ENCODE results near the gene ACOX1. TPM values are rescaled to one million over a fixed set of nuclear protein-coding genes. Genes with fewer than 3 reads are reported as not detected.

ACOX1 gene
- total RNA-seq, 5 donors from 2014 or later (not counting 1 experiment from before 2014, with no cell fraction given): 17.6 to 33.8 (median 29.1) TPM

DNA sequence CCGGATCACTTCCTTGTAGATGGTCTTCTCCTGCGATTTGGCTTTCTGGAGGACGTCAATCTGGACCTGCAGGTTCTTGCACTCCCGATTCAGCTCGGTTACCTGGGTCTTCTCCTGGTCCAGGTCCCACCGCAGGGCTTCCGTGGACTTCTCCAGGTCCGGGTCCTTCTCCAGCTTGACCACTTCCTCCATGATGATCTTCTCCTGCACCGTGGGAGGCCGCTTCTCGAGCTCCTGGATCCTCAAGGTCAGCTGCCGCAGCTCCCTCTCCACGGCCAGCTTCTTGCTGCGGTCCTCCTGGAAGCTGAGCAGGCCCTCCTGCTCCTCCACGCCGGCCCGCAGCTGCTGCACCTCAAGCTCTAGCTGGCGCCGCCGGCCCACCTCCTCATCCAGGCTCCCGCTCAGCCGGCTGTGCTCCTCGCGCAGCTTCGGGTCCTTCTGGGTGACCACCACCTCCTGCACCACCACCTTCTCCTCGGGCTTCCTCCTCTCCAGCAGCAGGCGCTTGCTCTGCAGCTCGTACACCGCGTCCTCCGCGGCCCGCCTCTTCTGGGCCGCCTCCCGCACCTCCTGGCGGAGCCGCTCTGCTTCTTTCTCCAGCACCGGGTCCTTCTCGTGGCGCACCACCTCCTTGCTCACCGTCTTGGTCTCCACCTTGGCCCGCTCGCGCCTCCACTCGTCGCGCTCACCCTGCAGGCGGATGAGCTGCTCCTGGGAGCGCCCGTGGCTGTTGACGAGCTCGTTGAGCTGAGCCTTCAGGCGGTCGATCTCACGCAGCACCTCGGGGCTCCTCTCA lies 29.9 kb upstream of the ACOX1 start:
- ATAC-seq (replicated peaks in 1 of 4): no peak
- Mint-ChIP-seq H3K9me3 (no peaks in the 10 kb centered on the region), H3K27ac (no peak overlapping the region), H3K27me3 (no peaks in the 10 kb centered on the region), H3K36me3 (no peaks in the 10 kb centered on the region), H3K4me1 (peaks cover 2 to 10% (median 6%) of the 10 kb centered on the region in 3 donors), H3K4me3 (no peak overlapping the region)
- Histone ChIP-seq H3K4me1 (ENCODE audit: control insufficient read depth in 1 of 2, extremely low read depth in 1 of 2, insufficient read depth in 2 of 2, low read length in 2 of 2) (peaks cover 0 to 3% of the 10 kb centered on the region in 2 experiments), H3K36me3 (ENCODE audit: control insufficient read depth in 2 of 2, extremely low read depth in 1 of 2, insufficient read depth in 1 of 2, low read length in 1 of 2) (no peaks in the 10 kb centered on the region), H3K27ac (ENCODE audit: low read length) (no peak overlapping the region), H3K9me3 (no peaks in the 10 kb centered on the region), H3K4me3 (ENCODE audit: control insufficient read depth in 1 of 2, extremely low read depth in 1 of 2, low read length in 1 of 2) (no peak overlapping the region), H3K27me3 (replicated peaks in 1 of 2; ENCODE audit: control insufficient read depth in 2 of 2, extremely low read depth in 1 of 2, insufficient read depth in 2 of 2, low read length in 1 of 2) (peaks cover 0 to 7% of the 10 kb centered on the region in 2 experiments)
- 92% methylated on average over 53 of the region's 56 CpGs for WGBS (ENCODE audit: insufficient coverage)
- no peak for DNase-seq
- POLR2A ChIA-PET: interaction anchor here in 1 of 2 donors (0.6 kb wide), 1 partner anchor 44 kb away, joined by 5 read pairs; no protein-coding TSS in a partner anchor
- CTCF ChIA-PET: interaction anchor here (0.6 to 1.0 kb wide), 4 partner anchors 29 to 741 kb away, joined by 3 to 6 read pairs (median 4); no protein-coding TSS in a partner anchor

- Mint-ChIP-seq H3K4me3 (no peak overlapping the region), H3K4me1 (peaks cover 2 to 10% (median 5%) of the 10 kb centered on the region in 3 donors), H3K27me3 (no peaks in the 10 kb centered on the region), H3K36me3 (no peaks in the 10 kb centered on the region), H3K9me3 (no peaks in the 10 kb centered on the region), H3K27ac (no peak overlapping the region)
- no peak for ATAC-seq (replicated peaks in 1 of 4)
- Histone ChIP-seq H3K27me3 (replicated peaks in 1 of 2; ENCODE audit: control insufficient read depth in 2 of 2, extremely low read depth in 1 of 2, insufficient read depth in 2 of 2, low read length in 1 of 2) (peaks cover 0 to under 1% of the 10 kb centered on the region in 2 experiments), H3K9me3 (no peaks in the 10 kb centered on the region), H3K27ac (ENCODE audit: low read length) (no peak overlapping the region), H3K4me3 (ENCODE audit: control insufficient read depth in 1 of 2, extremely low read depth in 1 of 2, low read length in 1 of 2) (no peak overlapping the region), H3K36me3 (ENCODE audit: control insufficient read depth in 2 of 2, extremely low read depth in 1 of 2, insufficient read depth in 1 of 2, low read length in 1 of 2) (no peaks in the 10 kb centered on the region), H3K4me1 (ENCODE audit: control insufficient read depth in 1 of 2, extremely low read depth in 1 of 2, insufficient read depth in 2 of 2, low read length in 2 of 2) (no peaks in the 10 kb centered on the region)
- POLR2A ChIA-PET: no interaction called here
- no peak for DNase-seq
- CTCF ChIA-PET: interaction anchor here in 1 of 2 donors (0.5 to 1.0 kb wide), 3 partner anchors 70 to 644 kb away, joined by 3 to 4 read pairs (median 3); partner anchors contain the start of gene SPHK1
- 96% methylated on average over 36 of the region's 36 CpGs for WGBS (ENCODE audit: insufficient coverage)
Measured at GRCh38 chr17:76008208-76008607, 29.2 kb upstream of the ACOX1 start.

GRCh38 chr17:76007850-76008165 lies 28.8 kb upstream of the ACOX1 start:
- DNase-seq (no peak), ATAC-seq (replicated peaks in 1 of 4) (no peak)
- 93% methylated on average over 9 of the region's 16 CpGs for WGBS (ENCODE audit: insufficient coverage)
- peaks cover 2 to 10% (median 5%) of the 10 kb centered on the region in 3 donors for H3K4me1 Mint-ChIP-seq
- no peaks in the 10 kb centered on the region for H3K4me1 ChIP-seq (ENCODE audit: control insufficient read depth in 1 of 2, extremely low read depth in 1 of 2, insufficient read depth in 2 of 2, low read length in 2 of 2)
- no peak overlapping the region for H3K27ac ChIP-seq (ENCODE audit: low read length)
- H3K4me3 ChIP-seq (ENCODE audit: control insufficient read depth in 1 of 2, extremely low read depth in 1 of 2, low read length in 1 of 2): no peak overlapping the region
- H3K9me3 ChIP-seq: no peaks in the 10 kb centered on the region
- H3K27ac Mint-ChIP-seq: no peak overlapping the region
- no peaks in the 10 kb centered on the region for H3K36me3 Mint-ChIP-seq
- CTCF ChIA-PET: interaction anchor here in 1 of 2 donors (0.5 to 1.0 kb wide), 4 partner anchors 39 to 644 kb away, joined by 3 to 4 read pairs (median 3); partner anchors contain the start of gene SPHK1
- H3K9me3 Mint-ChIP-seq: no peaks in the 10 kb centered on the region
- H3K4me3 Mint-ChIP-seq: no peak overlapping the region
- no peaks in the 10 kb centered on the region for H3K36me3 ChIP-seq (ENCODE audit: control insufficient read depth in 2 of 2, extremely low read depth in 1 of 2, insufficient read depth in 1 of 2, low read length in 1 of 2)
- POLR2A ChIA-PET: no interaction called here
- H3K27me3 ChIP-seq (replicated peaks in 1 of 2; ENCODE audit: control insufficient read depth in 2 of 2, extremely low read depth in 1 of 2, insufficient read depth in 2 of 2, low read length in 1 of 2): no peaks in the 10 kb centered on the region
- H3K27me3 Mint-ChIP-seq: no peaks in the 10 kb centered on the region

DNA sequence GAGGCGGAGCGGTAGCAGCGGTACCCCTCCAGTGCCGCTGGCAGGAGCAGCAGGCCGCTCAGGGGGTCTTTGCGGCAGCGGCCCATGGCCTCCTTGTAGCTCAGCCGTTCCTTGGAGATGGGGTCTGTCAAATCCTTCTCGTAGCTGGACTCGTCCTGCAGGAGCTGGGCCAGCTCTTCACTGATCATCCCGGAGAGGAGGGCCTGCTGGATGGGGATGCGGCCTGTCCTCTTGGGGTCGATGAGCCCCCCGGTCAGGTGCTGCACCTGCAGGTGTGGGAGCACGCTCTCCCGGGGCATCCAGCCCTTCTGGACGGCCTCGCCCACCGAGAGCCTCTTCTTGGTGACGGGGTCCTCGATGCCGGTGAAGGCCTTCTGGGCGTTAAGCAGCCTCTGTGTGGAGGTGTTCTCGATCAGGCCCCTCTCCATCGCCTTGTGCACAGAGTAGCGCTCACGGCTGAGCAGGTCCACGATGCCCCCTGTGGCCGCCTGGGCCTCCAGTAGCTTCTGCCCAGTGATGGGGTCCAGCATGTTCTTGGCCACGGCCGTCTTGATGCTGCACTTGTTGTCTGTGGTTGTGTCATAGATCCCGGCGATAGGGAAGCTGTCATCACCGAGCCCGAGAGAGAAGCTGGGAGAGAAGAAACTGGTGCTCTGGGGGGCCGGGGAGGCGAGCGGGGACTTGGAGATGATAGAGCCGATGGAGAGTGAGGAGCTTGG lies 28.3 kb upstream of the ACOX1 start:
- CTCF ChIA-PET: interaction anchor here in 1 of 2 donors (0.5 to 1.0 kb wide), 3 partner anchors 39 to 377 kb away, joined by 3 to 4 read pairs (median 3); partner anchors contain the start of gene SPHK1
- no peaks in the 10 kb centered on the region for H3K9me3 Mint-ChIP-seq
- no peaks in the 10 kb centered on the region for H3K27me3 Mint-ChIP-seq
- POLR2A ChIA-PET: no interaction called here
- no peaks in the 10 kb centered on the region for H3K36me3 Mint-ChIP-seq
- H3K36me3 ChIP-seq (ENCODE audit: control insufficient read depth in 2 of 2, extremely low read depth in 1 of 2, insufficient read depth in 1 of 2, low read length in 1 of 2): no peaks in the 10 kb centered on the region
- no peak overlapping the region for H3K4me3 ChIP-seq (ENCODE audit: control insufficient read depth in 1 of 2, extremely low read depth in 1 of 2, low read length in 1 of 2)
- 87% methylated on average over 31 of the region's 39 CpGs for WGBS (ENCODE audit: insufficient coverage)
- ATAC-seq (replicated peaks in 1 of 4): no peak
- no peaks in the 10 kb centered on the region for H3K27me3 ChIP-seq (replicated peaks in 1 of 2; ENCODE audit: control insufficient read depth in 2 of 2, extremely low read depth in 1 of 2, insufficient read depth in 2 of 2, low read length in 1 of 2)
- no peaks in the 10 kb centered on the region for H3K9me3 ChIP-seq
- H3K4me3 Mint-ChIP-seq: no peak overlapping the region
- no peaks in the 10 kb centered on the region for H3K4me1 ChIP-seq (ENCODE audit: control insufficient read depth in 1 of 2, extremely low read depth in 1 of 2, insufficient read depth in 2 of 2, low read length in 2 of 2)
- no peak for DNase-seq
- peaks cover 2 to 10% (median 5%) of the 10 kb centered on the region in 3 donors for H3K4me1 Mint-ChIP-seq
- H3K27ac ChIP-seq (ENCODE audit: low read length): no peak overlapping the region
- no peak overlapping the region for H3K27ac Mint-ChIP-seq

DNA sequence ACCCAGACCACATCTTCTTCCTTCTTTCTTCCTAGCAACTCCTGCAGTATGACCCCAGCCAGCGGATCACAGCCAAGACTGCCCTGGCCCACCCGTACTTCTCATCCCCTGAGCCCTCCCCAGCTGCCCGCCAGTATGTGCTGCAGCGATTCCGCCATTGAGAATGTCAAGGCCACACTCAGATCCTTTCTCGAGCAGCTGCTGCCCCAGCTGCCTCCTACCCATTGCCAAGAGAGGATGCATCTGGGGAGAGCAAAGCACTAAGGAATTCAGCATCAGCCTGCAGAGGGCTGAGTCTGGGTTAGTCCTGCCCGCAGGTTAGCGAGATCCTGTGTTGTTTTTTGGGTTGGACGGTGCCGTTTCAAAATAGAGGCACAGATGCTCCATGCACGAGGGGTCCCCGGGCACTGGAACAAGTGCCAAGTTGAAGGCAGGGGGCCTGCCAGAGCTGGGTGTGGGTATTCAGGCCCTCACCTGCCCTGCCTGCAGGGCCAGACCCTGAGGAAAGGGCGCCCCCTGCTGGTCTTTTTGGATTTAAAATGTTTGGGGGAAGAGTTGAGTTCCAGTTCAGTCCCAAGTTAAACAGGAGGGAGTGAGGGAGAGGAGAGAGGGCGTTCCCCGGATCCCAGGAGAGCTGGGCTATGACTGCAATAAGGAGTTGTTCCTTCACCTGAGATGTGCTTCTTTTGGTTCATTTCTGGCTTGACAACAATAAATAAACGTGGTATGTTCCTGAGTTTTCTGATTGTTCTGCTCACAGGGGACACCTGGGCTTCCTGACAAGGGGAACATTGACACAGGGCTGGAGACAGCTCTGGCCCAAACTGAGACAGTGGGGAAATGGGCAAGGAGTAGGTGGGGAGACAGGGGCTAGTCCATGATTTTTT lies 26.5 kb upstream of the ACOX1 start:
- ChIA-PET CTCF (interaction anchor here (0.6 to 1.7 kb wide), 10 partner anchors 9 to 784 kb away, joined by 3 to 10 read pairs (median 4); partner anchors contain the start of gene MRPL38 (in 1 of the 2)), POLR2A (no interaction called here)
- H3K27me3 Mint-ChIP-seq: no peaks in the 10 kb centered on the region
- Histone ChIP-seq H3K36me3 (ENCODE audit: control insufficient read depth in 2 of 2, extremely low read depth in 1 of 2, insufficient read depth in 1 of 2, low read length in 1 of 2) (no peaks in the 10 kb centered on the region), H3K9me3 (no peaks in the 10 kb centered on the region), H3K27ac (ENCODE audit: low read length) (no peak overlapping the region), H3K4me3 (ENCODE audit: control insufficient read depth in 1 of 2, extremely low read depth in 1 of 2, low read length in 1 of 2) (no peak overlapping the region), H3K4me1 (ENCODE audit: control insufficient read depth in 1 of 2, extremely low read depth in 1 of 2, insufficient read depth in 2 of 2, low read length in 2 of 2) (no peaks in the 10 kb centered on the region), H3K27me3 (replicated peaks in 1 of 2; ENCODE audit: control insufficient read depth in 2 of 2, extremely low read depth in 1 of 2, insufficient read depth in 2 of 2, low read length in 1 of 2) (no peaks in the 10 kb centered on the region)
- ATAC-seq (replicated peaks in 1 of 4): peak; percentile 68 to 72 (median 71)
- no peak overlapping the region for H3K27ac Mint-ChIP-seq
- H3K4me3 Mint-ChIP-seq: no peak overlapping the region
- DNase-seq: peak; percentile 30 to 84 (median 70)
- H3K36me3 Mint-ChIP-seq: no peaks in the 10 kb centered on the region
- H3K4me1 Mint-ChIP-seq: peaks cover 2 to 10% (median 5%) of the 10 kb centered on the region in 3 donors
- no peaks in the 10 kb centered on the region for H3K9me3 Mint-ChIP-seq
- 65% methylated on average over 13 of the region's 16 CpGs for WGBS (ENCODE audit: insufficient coverage)

Data from T-cell (primary cell).